HG03064 (cell line): ENCODE data around the gene SLC12A8.

Source experiments
- ATAC-seq: cut with Tn5 transposase; IDR thresholded peaks from one replicate; pipeline ENCODE4 v1.9.1; 2021; ENCODE audit warnings: low read depth; ENCODE audit not compliant: unreplicated experiment

The SLC12A8 gene

GRCh38 chr3:125212509-125213363, at the start of gene SLC12A8:
TSS of gene SLC12A8 (minus strand) at chr3:125212748. CDS start at chr3:125211349, 1,399 bp downstream.
- ATAC-seq = no peak

GRCh38 chr3:125262161-125262560, 49.6 kb upstream of the SLC12A8 start:
- ATAC-seq = no peak

GRCh38 chr3:125261031-125261430, 48.5 kb upstream of the SLC12A8 start:
- no peak for ATAC-seq

GRCh38 chr3:125260158-125260557, 47.6 kb upstream of the SLC12A8 start:
- no peak for ATAC-seq

- no peak for ATAC-seq
These were observed 45.0 kb upstream of the SLC12A8 start for GRCh38 chr3:125257536-125257935.

GRCh38 chr3:125256675-125257074, 44.1 kb upstream of the SLC12A8 start:
- no peak for ATAC-seq

- no peak for ATAC-seq
These were observed 38.4 kb upstream of the SLC12A8 start for GRCh38 chr3:125250973-125251372.

- no peak for ATAC-seq
These were observed 33.7 kb upstream of the SLC12A8 start for GRCh38 chr3:125246237-125246636.

GRCh38 chr3:125245521-125245920, 33.0 kb upstream of the SLC12A8 start:
- no peak for ATAC-seq

GRCh38 chr3:125240496-125240895, 27.9 kb upstream of the SLC12A8 start:
- no peak for ATAC-seq

GRCh38 chr3:125239266-125239665, 26.7 kb upstream of the SLC12A8 start:
- no peak for ATAC-seq

GRCh38 chr3:125238759-125239158, 26.2 kb upstream of the SLC12A8 start:
- no peak for ATAC-seq

GRCh38 chr3:125236331-125236903, 23.9 kb upstream of the SLC12A8 start:
- ATAC-seq = no peak

GRCh38 chr3:125234831-125235230, 22.3 kb upstream of the SLC12A8 start:
- no peak for ATAC-seq

- no peak for ATAC-seq
These were observed 19.9 kb upstream of the SLC12A8 start for GRCh38 chr3:125232401-125232800.

- no peak for ATAC-seq
These were observed 19.3 kb upstream of the SLC12A8 start for GRCh38 chr3:125231895-125232294.

GRCh38 chr3:125229707-125230106, 17.2 kb upstream of the SLC12A8 start:
- no peak for ATAC-seq

GRCh38 chr3:125229168-125229567, 16.6 kb upstream of the SLC12A8 start:
- no peak for ATAC-seq

GRCh38 chr3:125221831-125222230, 9.3 kb upstream of the SLC12A8 start:
- ATAC-seq = no peak

- no peak for ATAC-seq
These were observed 8.3 kb upstream of the SLC12A8 start for GRCh38 chr3:125220727-125221429.

GRCh38 chr3:125220183-125220582, 7.6 kb upstream of the SLC12A8 start:
- no peak for ATAC-seq
